SKM-1 (cell line): Measurements from ENCODE around the gene SMC6.
A peak's percentile ranks its signal among the peaks of the same experiment; 100 is the strongest.

Source experiments
- DNase-seq: peaks from one replicate; lab custom pipeline; 2025; ENCODE audit not compliant: unreplicated experiment; lab: John Stamatoyannopoulos, UW

Gene SMC6, protein sequence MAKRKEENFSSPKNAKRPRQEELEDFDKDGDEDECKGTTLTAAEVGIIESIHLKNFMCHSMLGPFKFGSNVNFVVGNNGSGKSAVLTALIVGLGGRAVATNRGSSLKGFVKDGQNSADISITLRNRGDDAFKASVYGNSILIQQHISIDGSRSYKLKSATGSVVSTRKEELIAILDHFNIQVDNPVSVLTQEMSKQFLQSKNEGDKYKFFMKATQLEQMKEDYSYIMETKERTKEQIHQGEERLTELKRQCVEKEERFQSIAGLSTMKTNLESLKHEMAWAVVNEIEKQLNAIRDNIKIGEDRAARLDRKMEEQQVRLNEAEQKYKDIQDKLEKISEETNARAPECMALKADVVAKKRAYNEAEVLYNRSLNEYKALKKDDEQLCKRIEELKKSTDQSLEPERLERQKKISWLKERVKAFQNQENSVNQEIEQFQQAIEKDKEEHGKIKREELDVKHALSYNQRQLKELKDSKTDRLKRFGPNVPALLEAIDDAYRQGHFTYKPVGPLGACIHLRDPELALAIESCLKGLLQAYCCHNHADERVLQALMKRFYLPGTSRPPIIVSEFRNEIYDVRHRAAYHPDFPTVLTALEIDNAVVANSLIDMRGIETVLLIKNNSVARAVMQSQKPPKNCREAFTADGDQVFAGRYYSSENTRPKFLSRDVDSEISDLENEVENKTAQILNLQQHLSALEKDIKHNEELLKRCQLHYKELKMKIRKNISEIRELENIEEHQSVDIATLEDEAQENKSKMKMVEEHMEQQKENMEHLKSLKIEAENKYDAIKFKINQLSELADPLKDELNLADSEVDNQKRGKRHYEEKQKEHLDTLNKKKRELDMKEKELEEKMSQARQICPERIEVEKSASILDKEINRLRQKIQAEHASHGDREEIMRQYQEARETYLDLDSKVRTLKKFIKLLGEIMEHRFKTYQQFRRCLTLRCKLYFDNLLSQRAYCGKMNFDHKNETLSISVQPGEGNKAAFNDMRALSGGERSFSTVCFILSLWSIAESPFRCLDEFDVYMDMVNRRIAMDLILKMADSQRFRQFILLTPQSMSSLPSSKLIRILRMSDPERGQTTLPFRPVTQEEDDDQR

DNA sequence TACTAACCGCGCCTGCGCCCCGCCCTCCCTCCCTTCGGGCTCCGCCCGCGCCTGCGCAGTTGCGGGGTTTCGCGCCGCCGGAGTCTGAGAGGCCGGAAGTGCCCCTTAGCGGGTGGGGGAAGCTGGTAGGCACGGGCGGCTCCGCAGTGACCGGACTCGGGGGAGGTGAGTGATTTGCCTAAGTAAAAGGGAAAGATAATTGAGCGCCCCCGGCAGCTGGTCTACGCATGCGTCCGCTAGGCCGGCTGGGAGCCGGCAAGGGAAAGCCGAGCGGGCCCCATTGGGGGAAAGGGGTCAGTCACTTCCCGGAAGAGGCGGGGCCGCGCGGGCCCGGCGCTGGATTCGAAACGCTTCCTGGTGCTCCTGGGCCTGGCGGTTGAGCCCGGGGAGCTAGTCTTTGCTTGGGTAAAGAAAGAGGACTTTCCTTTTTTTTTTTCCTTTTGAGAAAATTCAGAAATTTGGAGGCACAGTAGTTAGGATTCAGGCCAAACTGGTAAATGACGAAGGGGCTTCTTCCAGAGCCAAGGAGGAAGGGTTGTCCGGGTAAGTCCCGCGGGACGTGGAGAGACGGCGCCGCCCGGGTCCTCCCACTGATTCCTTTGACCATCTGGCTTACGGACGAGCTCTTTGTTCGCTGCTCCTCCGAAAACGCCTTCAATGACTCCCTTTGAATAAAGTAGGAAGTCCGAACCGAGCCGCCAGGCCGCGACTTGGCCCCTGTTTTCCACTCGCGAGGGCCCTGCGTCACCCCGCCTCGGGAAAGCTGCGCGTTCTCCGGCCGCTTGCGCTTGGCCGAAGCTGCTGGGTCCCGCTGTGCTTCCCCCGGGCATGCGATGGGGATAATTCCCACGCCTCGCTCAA is at the start of gene SMC6, which contains the start of gene GEN1:
Gene SMC6, minus strand, starts transcription at position 8 of the 861 bp plus-strand sequence. CDS start 7,864 bp downstream, outside the sequence.
Gene GEN1, plus strand, starts transcription at position 336 of the 861 bp plus-strand sequence. CDS start 5,806 bp downstream, outside the sequence.
- peak; percentile 96 for DNase-seq

- DNase-seq, result no peak
These were observed 47.3 kb upstream of the SMC6 start for GRCh38 chr2:17800693-17801458.

DNA sequence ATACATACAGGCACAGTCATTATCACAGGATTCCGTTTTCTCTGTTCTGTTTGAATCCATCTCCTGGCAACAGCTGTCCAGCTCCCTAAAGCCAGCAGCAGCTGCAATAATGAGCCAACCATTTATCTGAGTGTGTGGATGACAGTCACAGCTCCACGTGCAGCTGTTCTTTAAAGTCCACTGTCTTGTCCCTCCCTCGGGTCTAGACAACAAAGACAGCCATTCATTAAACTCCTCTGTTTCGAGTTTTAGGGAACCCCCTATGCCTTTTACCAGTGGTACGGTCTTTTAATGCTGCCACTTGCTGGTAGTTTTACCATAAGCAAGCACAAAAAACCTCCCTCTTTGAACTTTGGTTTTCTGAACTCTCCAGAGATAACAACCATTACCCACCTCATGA is 46.6 kb upstream of the SMC6 start:
- DNase-seq, result no peak

DNA sequence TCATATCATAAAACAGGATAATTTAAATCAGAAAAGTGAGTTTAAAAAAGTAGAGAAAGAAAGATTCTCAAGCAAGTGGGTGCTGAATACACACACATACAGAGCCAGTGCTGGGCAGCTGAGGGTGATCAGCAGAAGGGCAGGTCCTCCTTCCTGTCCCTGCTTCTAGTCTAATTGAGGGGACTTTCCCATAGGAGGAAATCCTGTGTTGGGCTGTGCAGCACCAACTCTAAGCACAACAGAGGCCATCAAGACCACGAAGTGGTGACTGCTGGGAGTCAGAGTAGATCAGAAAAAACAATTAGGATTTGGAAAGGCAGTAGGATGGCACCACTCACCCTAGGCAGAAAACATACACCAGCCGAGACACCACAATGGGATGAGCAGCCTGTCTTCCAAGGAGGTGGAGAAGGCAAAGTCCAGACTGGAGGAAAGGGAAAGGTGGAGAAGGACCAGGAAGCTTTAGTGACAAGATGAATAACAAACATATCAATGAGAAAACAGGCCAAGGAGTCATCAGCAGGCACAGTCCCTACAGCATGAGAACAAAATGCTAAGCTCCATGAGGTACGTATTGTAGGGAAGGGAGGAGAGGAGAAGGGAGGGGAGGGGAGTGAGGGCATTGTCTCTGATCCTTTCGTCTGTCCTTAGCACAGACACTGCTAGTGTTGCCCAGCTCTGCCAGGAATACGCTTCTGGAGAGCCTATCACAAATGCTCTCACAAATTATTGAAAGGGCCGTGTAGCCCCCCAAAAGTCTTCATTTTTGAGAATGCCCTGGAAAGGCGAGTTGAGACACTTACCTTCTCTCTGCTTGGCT is 45.9 kb upstream of the SMC6 start:
- no peak for DNase-seq

GRCh38 chr2:17798338-17798737 is 44.7 kb upstream of the SMC6 start:
- no peak for DNase-seq

DNA sequence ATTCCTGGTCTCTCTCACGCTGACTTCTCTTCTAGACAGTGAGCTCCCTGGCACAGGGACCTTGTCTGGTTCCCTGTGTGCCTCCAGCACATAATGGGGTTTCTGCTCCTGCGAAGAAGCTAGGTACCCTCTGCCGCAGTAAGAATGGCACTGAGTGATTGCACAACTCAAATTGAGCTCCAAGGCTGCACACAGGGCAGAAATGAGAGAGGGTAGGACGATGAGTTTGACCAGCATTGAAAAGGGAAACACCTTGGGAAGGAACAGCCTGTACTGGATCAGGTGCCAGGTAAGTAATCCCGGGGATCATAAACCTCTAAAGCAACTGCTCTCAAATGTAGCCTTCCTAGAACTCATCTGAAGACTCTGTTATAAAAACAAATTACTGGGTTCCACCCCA is 41.7 kb upstream of the SMC6 start:
- no peak for DNase-seq

DNA sequence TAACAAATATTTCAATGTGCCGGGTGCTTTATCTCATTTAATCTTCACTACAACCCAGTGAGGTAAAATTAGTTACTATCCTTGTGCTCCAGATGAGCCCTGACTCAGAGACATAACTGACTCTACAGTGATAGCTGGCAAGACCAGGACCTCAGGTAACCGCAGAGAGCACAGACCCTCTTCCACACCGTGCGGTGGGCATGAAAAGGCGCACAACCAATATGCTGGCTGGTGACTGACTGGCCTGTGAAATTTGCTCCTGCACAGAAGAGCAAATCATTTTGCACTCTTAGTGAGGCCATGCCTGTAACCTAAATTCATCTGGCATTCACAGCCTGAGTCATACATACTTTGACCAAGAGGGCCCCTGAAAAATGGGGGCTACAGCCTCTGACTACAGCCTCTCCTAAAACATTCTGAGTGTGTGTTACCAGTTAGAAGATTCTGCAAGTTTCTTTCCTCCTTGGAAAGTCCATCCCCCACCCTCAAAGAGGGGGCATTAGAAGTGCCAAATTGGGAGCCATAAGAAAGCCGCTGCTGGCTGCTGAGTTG is 40.3 kb upstream of the SMC6 start:
- no peak for DNase-seq

DNA sequence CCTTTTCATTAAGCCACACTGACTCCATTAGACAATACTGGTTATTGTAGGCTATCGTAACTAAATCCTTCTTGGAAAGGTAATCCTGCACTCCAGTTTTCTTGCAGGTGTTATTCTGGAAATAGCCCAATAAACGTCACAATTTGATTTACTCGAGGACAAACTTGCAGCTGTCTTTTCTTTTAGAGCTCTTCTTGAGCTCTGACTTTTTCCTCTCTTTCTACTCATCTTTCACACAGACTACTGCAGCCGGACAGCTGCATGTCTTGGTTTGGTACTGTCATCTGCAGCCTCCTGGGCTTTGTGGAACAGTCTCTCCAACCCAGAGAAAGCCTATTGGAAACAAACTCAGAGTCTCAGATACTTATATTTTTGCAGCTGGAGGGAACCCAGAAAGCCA is 39.7 kb upstream of the SMC6 start:
- no peak for DNase-seq

GRCh38 chr2:17792515-17792914 is 38.9 kb upstream of the SMC6 start:
- DNase-seq, result no peak

- DNase-seq, result no peak
These were observed 38.2 kb upstream of the SMC6 start for GRCh38 chr2:17791817-17792130.

- DNase-seq, result no peak
These were observed 37.7 kb upstream of the SMC6 start for GRCh38 chr2:17791121-17791816.

- no peak for DNase-seq
These were observed 36.9 kb upstream of the SMC6 start for GRCh38 chr2:17790536-17790935.

DNA sequence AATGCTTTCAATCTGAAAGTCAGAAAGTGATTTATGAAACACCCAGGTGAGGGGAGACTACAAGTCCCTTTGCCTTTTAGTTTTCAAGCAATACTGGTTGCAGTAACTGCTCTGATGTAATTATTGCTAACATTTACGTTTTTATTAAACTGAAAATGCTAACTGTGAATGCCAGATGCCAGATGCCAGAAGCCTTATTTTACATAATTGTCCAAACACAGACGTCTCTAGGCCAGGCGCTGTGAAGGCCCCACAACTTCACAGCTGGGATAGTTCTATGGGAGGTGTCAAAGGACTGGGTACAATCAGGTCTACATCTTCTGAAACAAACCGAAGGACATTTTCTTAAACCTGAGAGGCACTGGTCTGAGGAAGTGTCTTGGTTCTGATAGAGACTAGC is 35.2 kb upstream of the SMC6 start:
- DNase-seq, result no peak

GRCh38 chr2:17786727-17787126 is 33.1 kb upstream of the SMC6 start:
- no peak for DNase-seq

DNA sequence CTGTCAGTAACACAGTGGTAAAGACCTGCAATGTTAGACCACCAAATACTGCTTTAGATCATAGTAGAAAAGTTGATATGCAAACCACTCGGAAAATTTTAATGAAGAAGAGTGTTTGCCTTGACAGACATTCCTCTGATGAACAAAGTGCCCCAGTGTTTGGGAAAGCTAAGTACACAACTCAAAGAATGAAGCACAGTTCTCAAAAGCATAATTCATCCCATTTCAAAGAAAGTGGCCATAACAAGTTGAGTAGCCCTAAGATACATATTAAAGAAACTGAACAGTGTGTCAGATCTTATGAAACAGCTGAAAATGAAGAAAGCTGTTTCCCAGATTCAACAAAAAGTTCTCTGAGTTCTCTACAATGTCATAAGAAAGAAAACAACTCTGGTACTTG is 27.9 kb upstream of the SMC6 start:
- no peak for DNase-seq

DNA sequence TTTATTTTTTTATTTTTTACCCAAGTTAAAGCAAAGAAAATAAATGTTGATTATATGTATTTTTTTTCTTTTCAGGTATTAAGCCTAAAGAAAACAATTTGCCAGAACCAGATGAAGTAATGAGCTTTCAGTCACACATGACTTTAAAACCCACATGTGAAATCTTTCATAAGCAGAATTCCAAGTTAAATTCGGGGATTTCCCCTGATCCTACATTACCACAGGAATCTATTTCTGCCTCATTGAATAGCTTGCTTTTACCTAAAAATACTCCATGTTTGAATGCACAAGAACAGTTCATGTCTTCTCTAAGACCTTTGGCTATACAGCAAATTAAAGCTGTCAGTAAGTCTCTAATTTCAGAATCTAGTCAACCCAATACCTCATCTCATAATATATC is 26.9 kb upstream of the SMC6 start:
- no peak for DNase-seq

- no peak for DNase-seq
These were observed 18.9 kb upstream of the SMC6 start for GRCh38 chr2:17772532-17772931.

- no peak for DNase-seq
These were observed 18.3 kb upstream of the SMC6 start for GRCh38 chr2:17771956-17772355.
